Femur (tissue), 1 donor: Measurements from ENCODE around the gene SUB1.
"Not testable (repeated sequence)": the region's sequence is repeated elsewhere in the genome, so short reads cannot be mapped to it uniquely, and the experiment has no call there.

ENCODE experiments used
- DNase-seq: peaks from one replicate; pipeline ENCODE4 v3.0.0-alpha.2; 2017

Gene SUB1

GRCh38 chr5:32585446-32586275 is at the start of gene SUB1:
TSS of gene SUB1 (plus strand) at chr5:32585557. CDS start at chr5:32588513, 2,956 bp downstream.
- DNase-seq = peak; percentile 96

- no peak for DNase-seq
These were observed 49.1 kb upstream of the SUB1 start for GRCh38 chr5:32536246-32536645.

- not testable (repeated sequence) for DNase-seq
These were observed 47.8 kb upstream of the SUB1 start for GRCh38 chr5:32537437-32538029.

- DNase-seq = peak; percentile 25
These were observed 47.3 kb upstream of the SUB1 start for GRCh38 chr5:32538031-32538547.

- DNase-seq = no peak
These were observed 45.1 kb upstream of the SUB1 start for GRCh38 chr5:32539981-32540845.

GRCh38 chr5:32541241-32541640 is 44.1 kb upstream of the SUB1 start:
- DNase-seq = no peak

GRCh38 chr5:32542216-32543059 is 42.9 kb upstream of the SUB1 start:
- DNase-seq = no peak

GRCh38 chr5:32543291-32543690 is 42.1 kb upstream of the SUB1 start:
- DNase-seq = no peak

GRCh38 chr5:32545102-32545800 is 40.1 kb upstream of the SUB1 start:
- DNase-seq = no peak

GRCh38 chr5:32551194-32551593 is 34.2 kb upstream of the SUB1 start:
- DNase-seq = no peak

GRCh38 chr5:32551865-32552264 is 33.5 kb upstream of the SUB1 start:
- DNase-seq = no peak

- not testable (repeated sequence) for DNase-seq
These were observed 32.9 kb upstream of the SUB1 start for GRCh38 chr5:32552491-32552890.

- no peak for DNase-seq
These were observed 32.4 kb upstream of the SUB1 start for GRCh38 chr5:32552936-32553335.

GRCh38 chr5:32554181-32554780 is 31.1 kb upstream of the SUB1 start:
- not testable (repeated sequence) for DNase-seq

GRCh38 chr5:32556543-32556942 is 28.8 kb upstream of the SUB1 start:
- DNase-seq = not testable (repeated sequence)

GRCh38 chr5:32559411-32559810 is 25.9 kb upstream of the SUB1 start:
- DNase-seq = no peak

GRCh38 chr5:32559921-32560320 is 25.4 kb upstream of the SUB1 start:
- DNase-seq = no peak

- no peak for DNase-seq
These were observed 23.3 kb upstream of the SUB1 start for GRCh38 chr5:32562056-32562455.

- no peak for DNase-seq
These were observed 22.5 kb upstream of the SUB1 start for GRCh38 chr5:32562843-32563242.

GRCh38 chr5:32563614-32564013 is 21.7 kb upstream of the SUB1 start:
- no peak for DNase-seq

GRCh38 chr5:32565145-32565544 is 20.2 kb upstream of the SUB1 start:
- DNase-seq = no peak
